RWPE1 (cell line): ENCODE data around the gene ZNF32.

Source experiments
- CTCF ChIA-PET: fragments of 350-600 bp; sonication (Branson Sonifier 250); formaldehyde crosslinking; extraction: SDS; loops from one replicate; lab custom pipeline; 2021; lab: Yijun Ruan, JAX
- POLR2A ChIA-PET: fragments of 400-600 bp; formaldehyde crosslinking; extraction: SDS; loops from one replicate; lab custom pipeline; 2020; ENCODE audit warnings: antibody characterized with exemption; ENCODE audit not compliant: low non-redundant PET; lab: Yijun Ruan, JAX
- DNase-seq: peaks from one replicate; pipeline ENCODE4 v3.0.0; 2012; ENCODE audit warnings: low spot score
- H3K27ac ChIP-seq: fragments of 450-650 bp; 2 replicates; pipeline ENCODE4 v1.5.1; 2017
- TF ChIP-seq, protein P1 (sequence below): fragments of 450-650 bp; conservative IDR thresholded peaks from 2 replicates; pipeline ENCODE4 v1.5.1; 2017; ENCODE audit warnings: low read depth, mild to moderate bottlenecking

Gene ZNF32

DNA sequence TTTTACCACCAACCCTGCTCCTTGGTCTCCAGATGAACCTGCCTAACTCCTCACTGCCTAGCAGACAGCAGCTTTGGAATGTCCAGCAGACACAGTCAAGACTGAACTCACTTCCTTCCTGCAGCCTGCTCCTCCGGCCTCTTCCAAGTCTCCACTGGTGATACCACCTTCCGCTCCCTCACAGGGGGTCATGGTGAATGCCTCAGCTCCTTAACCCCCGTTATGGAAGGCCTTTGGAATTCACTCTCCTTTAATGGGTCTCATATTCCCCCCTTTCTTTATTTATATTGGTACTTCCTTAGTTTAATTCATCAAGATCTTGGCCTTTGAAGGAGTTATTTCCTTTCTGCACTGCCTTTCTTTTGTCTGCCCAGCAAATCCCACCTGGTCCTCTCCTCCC, 44.9 kb upstream of the ZNF32 start:
- TF ChIP-seq, protein P1, sequence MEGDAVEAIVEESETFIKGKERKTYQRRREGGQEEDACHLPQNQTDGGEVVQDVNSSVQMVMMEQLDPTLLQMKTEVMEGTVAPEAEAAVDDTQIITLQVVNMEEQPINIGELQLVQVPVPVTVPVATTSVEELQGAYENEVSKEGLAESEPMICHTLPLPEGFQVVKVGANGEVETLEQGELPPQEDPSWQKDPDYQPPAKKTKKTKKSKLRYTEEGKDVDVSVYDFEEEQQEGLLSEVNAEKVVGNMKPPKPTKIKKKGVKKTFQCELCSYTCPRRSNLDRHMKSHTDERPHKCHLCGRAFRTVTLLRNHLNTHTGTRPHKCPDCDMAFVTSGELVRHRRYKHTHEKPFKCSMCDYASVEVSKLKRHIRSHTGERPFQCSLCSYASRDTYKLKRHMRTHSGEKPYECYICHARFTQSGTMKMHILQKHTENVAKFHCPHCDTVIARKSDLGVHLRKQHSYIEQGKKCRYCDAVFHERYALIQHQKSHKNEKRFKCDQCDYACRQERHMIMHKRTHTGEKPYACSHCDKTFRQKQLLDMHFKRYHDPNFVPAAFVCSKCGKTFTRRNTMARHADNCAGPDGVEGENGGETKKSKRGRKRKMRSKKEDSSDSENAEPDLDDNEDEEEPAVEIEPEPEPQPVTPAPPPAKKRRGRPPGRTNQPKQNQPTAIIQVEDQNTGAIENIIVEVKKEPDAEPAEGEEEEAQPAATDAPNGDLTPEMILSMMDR = no peak
- no peak for DNase-seq
- no peak overlapping the region for H3K27ac ChIP-seq
- POLR2A ChIA-PET = no interaction called here
- CTCF ChIA-PET = no interaction called here

- ChIA-PET CTCF (interaction anchor here (0.9 to 1.1 kb wide), 2 partner anchors 21 to 679 kb away, joined by 3 to 6 read pairs; no protein-coding TSS in a partner anchor), POLR2A (no interaction called here)
- H3K27ac ChIP-seq = peak overlapping the region; percentile 39; the same call in 1 of the 2 replicates
- TF ChIP-seq, protein P1 = no peak
- no peak for DNase-seq
Observed at GRCh38 chr10:43692051-43692825, 43.6 kb upstream of the ZNF32 start.

DNA sequence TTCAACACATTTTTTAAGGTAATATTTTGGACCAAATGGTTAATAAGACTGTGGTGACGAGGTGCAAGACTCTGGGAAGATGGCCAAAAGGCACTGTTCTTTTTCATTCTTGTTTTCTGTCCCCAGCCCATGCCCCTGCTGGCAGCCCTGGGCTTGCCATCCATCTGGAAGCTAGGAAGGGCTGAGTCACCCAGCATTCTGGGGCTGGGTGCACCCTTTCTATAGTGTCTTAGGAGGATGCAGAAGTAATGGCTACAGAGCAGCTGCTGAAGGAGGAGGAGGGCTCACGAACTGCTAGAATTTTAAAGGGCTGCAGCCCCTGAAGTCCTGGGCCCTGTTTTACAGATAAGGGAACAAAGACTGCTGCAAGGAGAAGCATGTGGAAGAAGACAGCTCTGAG, 42.8 kb upstream of the ZNF32 start:
- ChIA-PET CTCF (interaction anchor here (0.9 to 1.1 kb wide), 2 partner anchors 21 to 679 kb away, joined by 3 to 6 read pairs; no protein-coding TSS in a partner anchor), POLR2A (no interaction called here)
- no peak for DNase-seq
- TF ChIP-seq, protein P1 = no peak
- peak overlapping the region; percentile 39; the same call in 1 of the 2 replicates for H3K27ac ChIP-seq

GRCh38 chr10:43689955-43690771, 41.5 kb upstream of the ZNF32 start:
- peak; percentile 48 for DNase-seq
- ChIA-PET CTCF (interaction anchor here (0.6 to 1.2 kb wide), 15 partner anchors 9 to 1299 kb away, joined by 3 to 4 read pairs (median 3); no protein-coding TSS in a partner anchor), POLR2A (no interaction called here)
- no peak overlapping the region for H3K27ac ChIP-seq
- TF ChIP-seq, protein P1 = peak; percentile 73

GRCh38 chr10:43689618-43689954, 40.9 kb upstream of the ZNF32 start:
- H3K27ac ChIP-seq = no peak overlapping the region
- TF ChIP-seq, protein P1 = no peak
- CTCF ChIA-PET = interaction anchor here (0.6 to 1.2 kb wide), 12 partner anchors 10 to 697 kb away, joined by 3 to 4 read pairs (median 3); no protein-coding TSS in a partner anchor
- peak; percentile 20 for DNase-seq
- POLR2A ChIA-PET = no interaction called here

DNA sequence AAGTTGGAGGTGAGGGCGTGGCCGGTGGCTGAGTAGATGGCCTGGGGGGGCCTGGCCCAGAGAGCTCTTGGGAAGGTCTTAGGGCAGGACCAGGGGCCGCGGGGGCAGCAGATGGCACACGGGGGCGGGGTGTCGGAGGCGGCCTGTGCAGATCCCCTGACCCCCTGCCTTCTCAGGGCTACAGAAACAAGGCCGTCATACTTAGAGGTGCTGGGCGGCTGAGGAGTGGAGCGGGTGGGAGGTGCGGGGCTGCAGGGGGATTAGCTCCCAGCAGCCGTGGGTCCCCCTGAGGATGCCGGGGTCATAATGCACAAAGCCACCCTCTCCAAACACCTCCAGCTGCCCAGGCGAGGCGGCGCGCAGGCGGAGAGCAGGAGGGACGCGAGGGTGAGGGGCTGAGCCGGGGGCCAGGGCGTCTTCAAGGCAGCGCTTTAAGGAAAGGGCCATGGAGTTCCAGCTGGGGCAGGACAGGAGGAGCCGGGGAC, 40.4 kb upstream of the ZNF32 start:
- ChIA-PET CTCF (interaction anchor here (0.6 to 1.0 kb wide), 3 partner anchors 25 to 287 kb away, joined by 3 read pairs; no protein-coding TSS in a partner anchor), POLR2A (no interaction called here)
- TF ChIP-seq, protein P1 = no peak
- DNase-seq = no peak
- no peak overlapping the region for H3K27ac ChIP-seq
